NCI-H2196 treated with DMSO at 0.1 percent for 48 hours (cell line): ENCODE data around the gene THADA.
"Not testable (repeated sequence)": the region's sequence is repeated elsewhere in the genome, so short reads cannot be mapped to it uniquely, and the experiment has no call there.

ENCODE experiments used
- DNase-seq: peaks from one replicate; lab custom pipeline; 2025; ENCODE audit not compliant: unreplicated experiment; lab: John Stamatoyannopoulos, UW

Gene THADA

GRCh38 chr2:43419876-43420275, 176.0 kb downstream of the THADA start:
- no peak for DNase-seq

DNA sequence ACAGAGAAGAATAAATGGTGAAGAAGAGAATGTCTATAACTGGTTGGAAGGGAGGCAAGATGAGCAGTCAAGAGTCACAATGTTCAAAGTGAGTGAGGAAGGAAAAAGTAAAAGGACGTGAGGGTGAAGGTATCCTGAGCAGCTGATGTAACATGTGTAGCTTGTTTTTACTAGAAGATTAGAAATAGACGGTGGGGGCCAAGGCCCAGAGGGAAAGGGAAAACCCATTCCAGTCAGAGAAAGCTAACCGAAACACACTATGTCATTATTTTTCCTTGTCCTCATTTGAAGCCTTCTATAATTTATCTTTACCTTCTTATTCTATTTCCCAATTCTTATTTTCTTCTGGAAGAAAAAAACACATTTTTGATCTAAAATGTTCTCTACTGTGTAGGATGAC, 176.6 kb downstream of the THADA start:
- no peak for DNase-seq

GRCh38 chr2:43418680-43419079, 177.2 kb downstream of the THADA start:
- DNase-seq, result no peak

GRCh38 chr2:43417300-43417699, 178.5 kb downstream of the THADA start:
- DNase-seq, result no peak

- no peak for DNase-seq
These were observed 180.2 kb downstream of the THADA start for GRCh38 chr2:43415592-43415991.

DNA sequence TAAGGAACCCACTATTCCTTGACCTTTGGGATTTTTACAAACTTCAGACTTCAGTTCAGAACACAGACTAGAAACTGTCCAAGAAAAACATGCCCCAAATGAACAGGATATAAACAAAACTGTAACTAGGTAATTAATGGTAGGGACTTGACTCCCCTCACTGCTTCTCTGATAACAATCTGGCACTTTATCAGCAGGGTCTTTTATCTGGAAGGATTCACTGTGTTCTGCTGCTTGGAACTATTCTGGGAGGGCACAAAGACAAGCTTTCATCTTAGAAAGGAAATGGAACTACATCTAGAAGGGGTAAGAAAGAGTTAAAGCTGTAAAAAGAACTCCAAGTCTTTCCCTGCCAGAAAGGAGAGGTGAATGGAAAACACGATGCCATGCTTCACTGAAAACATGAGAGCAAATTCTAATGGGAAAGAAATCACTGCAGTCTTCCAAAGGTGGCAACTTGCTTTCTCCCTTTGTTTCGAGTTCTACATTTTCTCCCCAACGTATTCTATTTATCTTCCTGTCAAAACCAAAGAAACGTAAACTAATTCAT, 181.2 kb downstream of the THADA start:
- DNase-seq, result no peak

DNA sequence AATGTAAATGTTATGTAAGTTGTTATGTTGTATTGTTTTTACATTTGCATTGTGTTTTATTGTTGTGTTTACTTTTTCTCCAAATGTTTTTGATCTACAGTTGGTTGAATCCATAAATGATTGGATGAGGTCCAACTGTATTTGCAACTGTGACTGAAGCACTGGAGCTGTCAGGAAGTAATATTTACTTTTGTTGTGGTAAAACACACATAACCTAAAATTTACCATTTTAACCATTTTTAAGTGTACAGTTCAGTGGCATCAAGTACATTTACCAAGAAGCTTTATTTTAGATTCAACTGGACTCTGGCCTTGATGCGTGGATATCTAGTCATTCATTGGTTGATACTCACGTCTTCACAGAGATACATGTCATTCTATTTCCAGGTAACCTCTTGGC, 181.8 kb downstream of the THADA start:
- DNase-seq, result no peak

- no peak for DNase-seq
These were observed 183.6 kb downstream of the THADA start for GRCh38 chr2:43412114-43412753.

- no peak for DNase-seq
These were observed 185.7 kb downstream of the THADA start for GRCh38 chr2:43410055-43410604.

- no peak for DNase-seq
These were observed 187.3 kb downstream of the THADA start for GRCh38 chr2:43408407-43409160.

GRCh38 chr2:43407935-43408334, 187.9 kb downstream of the THADA start:
- DNase-seq, result no peak

DNA sequence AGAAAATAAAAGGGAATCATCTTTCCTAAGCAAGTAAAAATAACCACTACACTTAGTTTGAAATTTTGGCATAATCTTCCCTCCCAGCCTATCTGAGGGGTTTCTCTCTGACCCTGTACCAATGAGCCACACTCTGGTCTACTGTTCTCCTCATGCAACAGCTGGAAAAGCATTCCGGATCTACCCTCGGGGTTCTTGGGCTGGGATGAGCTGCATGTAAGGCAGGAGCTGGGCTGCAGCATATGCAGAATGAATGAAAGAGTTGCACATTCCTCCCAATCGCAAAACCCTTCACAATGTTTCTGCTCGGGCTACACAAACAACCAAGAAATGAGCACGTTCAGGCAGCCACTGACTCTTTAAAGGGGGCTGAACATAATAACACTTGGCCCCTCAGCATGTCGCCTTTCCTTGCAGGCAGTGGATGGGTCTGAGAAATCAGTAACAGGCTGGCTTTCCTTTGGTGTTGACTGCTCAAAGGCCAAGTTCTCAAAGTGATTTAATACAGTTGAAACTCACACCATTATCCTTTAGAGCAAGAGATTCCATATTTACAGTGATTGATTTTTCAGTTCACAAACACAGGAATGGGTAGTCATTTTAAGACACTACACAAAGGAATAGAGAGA, 189.1 kb downstream of the THADA start:
- no peak for DNase-seq

- no peak for DNase-seq
These were observed 190.0 kb downstream of the THADA start for GRCh38 chr2:43405829-43406228.

DNA sequence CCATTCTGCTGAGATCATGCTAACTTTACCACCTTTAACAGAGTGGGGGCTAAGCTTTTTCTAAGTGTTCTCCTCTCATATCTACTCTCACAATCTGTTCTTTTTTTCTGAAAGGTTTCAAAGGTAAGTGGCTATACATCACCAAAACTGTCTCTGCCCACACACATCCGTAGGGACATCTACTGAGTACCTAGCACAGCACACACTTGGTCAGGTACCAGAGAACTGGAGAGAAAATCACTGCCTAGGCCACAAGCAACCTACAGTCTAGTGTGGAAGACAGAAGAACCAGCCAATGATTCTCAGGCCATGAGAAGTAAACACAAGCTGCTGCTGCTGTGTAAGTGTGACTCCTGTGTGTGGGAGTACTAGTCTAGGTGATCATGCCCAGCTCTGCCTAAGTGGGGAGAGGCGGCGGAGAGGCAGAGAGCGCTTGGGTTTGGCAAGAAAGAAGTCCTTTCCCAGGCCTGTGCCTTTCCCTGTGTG, 193.3 kb downstream of the THADA start:
- DNase-seq, result no peak

- no peak for DNase-seq
These were observed 193.8 kb downstream of the THADA start for GRCh38 chr2:43402002-43402401.

DNA sequence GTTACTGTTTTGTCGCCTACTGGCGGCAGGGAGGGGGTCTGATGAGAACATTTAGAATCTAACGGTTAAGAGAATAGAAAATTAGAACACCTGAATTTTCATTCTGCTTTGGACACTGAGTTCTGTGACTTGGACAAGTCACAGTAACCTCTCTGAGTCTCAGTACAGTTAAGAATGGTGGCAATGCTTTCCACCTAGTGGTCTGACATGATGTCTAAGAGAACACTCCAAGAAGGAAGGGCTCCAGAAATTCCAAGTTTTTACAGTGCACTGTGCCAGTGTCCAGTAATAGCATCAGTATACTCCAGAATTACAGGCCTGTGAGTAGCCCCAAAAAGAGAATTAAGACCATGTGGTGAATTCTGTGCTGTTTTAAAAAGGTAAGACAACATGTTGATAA, 195.3 kb downstream of the THADA start:
- no peak for DNase-seq

DNA sequence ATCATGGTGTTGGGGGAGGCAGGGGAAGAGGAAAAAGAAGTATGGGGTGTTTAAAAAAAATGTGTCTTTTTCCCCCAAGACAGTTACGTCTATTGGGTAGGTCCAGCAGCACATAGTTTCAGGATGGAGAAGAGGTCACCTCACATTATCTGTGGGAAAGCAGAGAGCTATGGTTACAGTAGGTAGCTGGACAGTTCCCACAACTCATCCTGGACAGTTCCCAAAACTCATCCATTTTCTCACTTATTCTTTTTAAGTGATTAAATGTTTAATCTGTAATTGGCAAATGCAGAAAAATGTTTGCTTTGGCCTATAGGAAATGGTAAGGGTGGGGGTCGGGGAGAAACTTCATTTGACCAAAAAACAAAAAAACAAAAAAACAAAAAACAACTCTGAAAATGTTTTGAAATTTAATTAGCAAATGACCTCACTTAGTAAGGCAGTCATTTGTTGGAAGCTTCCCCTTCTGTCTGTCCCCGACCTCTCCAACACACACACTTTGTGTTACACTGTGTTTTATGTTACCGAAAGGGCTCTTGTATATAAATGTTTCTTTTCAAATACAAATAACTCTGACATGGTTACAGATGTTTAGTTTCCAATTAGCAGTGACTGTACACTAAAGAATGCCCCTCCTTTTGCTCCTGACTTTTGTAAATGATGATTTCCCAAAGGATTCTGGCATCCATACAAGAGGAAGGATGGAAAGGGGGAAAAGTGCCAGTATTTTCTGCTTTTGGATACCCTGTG, 196.1 kb downstream of the THADA start:
- no peak for DNase-seq

- no peak for DNase-seq
These were observed 196.7 kb downstream of the THADA start for GRCh38 chr2:43399098-43399497.

DNA sequence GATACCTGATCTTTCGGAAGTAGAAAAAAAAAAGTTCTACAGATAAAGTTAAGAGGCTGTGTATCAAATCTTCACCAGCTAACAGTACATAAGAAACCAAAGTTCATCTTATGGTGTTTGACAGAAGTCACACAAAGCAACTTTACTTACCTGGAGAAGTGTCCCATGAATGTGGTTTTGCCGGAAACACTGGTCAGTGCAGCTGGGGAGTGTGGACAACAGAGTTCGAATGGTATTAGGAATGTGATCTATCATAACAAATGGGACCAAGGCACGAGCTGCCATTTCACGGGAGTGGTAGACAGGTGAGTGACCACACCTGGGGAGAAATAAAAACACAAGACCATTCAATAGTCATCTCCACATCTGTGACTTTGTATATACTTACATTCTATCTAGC, 198.0 kb downstream of the THADA start:
- no peak for DNase-seq

DNA sequence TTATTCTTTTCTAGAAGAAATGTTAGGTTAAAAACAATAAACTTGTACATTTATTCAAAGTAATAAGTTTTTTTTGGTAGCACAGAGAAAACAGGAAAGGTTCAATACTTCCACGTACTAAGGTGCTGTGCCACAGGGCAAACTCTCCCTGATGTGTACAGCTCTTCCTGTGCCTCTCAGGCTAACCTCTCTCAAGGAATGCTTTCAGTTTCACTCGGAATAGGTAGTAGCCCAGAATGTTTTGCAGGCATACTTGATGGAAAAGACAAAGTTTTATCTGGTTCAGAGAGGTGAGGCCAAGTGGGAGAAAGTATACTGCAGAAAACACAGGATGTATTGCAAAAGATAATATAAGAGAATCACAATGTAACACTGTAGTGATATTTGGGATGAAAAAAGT, 198.4 kb downstream of the THADA start:
- DNase-seq, result no peak

GRCh38 chr2:43396344-43396743, 199.5 kb downstream of the THADA start:
- not testable (repeated sequence) for DNase-seq
